Gastroesophageal sphincter (tissue), 4 donors: ENCODE data around the gene KXD1. TPM values are rescaled to one million over a fixed set of nuclear protein-coding genes. Genes with fewer than 3 reads are reported as not detected.
"Not testable (repeated sequence)": the region's sequence is repeated elsewhere in the genome, so short reads cannot be mapped to it uniquely, and the experiment has no call there.

Experiments
- ATAC-seq: fragments of 150-250 bp; one replicate; pipeline ENCODE4 v1.9.1; 2016; ENCODE audit warnings: mild to moderate bottlenecking, moderate library complexity
- H3K27ac ChIP-seq, 4 donors: fragments of 200-600 bp; sonication (generic) in 3 of 4; 1 replicate in 3 of 4; 2 replicates in 1 of 4; pipeline ENCODE4 v1.5.1; 2016 to 2019
- H3K27me3 ChIP-seq: fragments of 200-600 bp; sonication (generic); one replicate; pipeline ENCODE4 v1.5.1; 2019
- H3K36me3 ChIP-seq, 2 donors: fragments of 200-600 bp; sonication (generic); one replicate each; pipeline ENCODE4 v1.5.1; 2019; ENCODE audit warnings: control low read depth in 1 of 2
- H3K4me1 ChIP-seq, 3 donors: fragments of 200-600 bp; sonication (generic); 1 replicate in 2 of 3; 2 replicates in 1 of 3; pipeline ENCODE4 v1.5.1; 2016 to 2019; ENCODE audit warnings: control low read depth in 2 of 3
- H3K4me3 ChIP-seq, 2 donors: fragments of 200-600 bp; sonication (generic); one replicate each; pipeline ENCODE4 v1.5.1; 2019; ENCODE audit warnings: mild to moderate bottlenecking in 1 of 2, moderate library complexity in 1 of 2
- H3K9me3 ChIP-seq, 3 donors: fragments of 200-600 bp; sonication (generic); one replicate each; pipeline ENCODE4 v1.5.1; 2017 to 2019; ENCODE audit warnings: control low read depth in 2 of 3
- EP300 ChIP-seq: sonication (generic); formaldehyde crosslinking; IDR thresholded peaks from one replicate; pipeline ENCODE4 v1.6.1; 2017; ENCODE audit warnings: antibody characterized with exemption, mild to moderate bottlenecking
- POLR2A ChIP-seq, 2 donors: fragments of 450-650 bp; IDR thresholded peaks; one replicate each; pipeline ENCODE4 v1.6.1; 2017; ENCODE audit warnings: antibody characterized with exemption in 2 of 2, mild to moderate bottlenecking in 2 of 2, moderate library complexity in 1 of 2
- POLR2AphosphoS5 ChIP-seq: sonication (generic); formaldehyde crosslinking; IDR thresholded peaks from one replicate; pipeline ENCODE4 v1.6.1; 2017; ENCODE audit warnings: antibody characterized with exemption
- WGBS, 2 donors: methylation state at CpG; one replicate each; pipeline ENCODE4 v1.1.5; 2018; ENCODE audit warnings: low coverage in 1 of 2; 5-methylcytosine and 5-hydroxymethylcytosine counted together
- total RNA-seq, 4 donors: library from RNA; depleted of rRNA; stranded (reverse); fragments of >200 nt; gene quantifications; one replicate each; pipeline ENCODE4 v1.1.0, GENCODE V29; 2016
- TF ChIP-seq, protein P1 (sequence below), 4 experiments: fragments of 200-600 bp in 2 of 4; fragments of 450-650 bp in 2 of 4; sonication (generic) in 1 of 4; IDR thresholded peaks; one replicate each; pipeline ENCODE4 v1.5.1; 2017 to 2019; ENCODE audit warnings: antibody characterized with exemption in 4 of 4, mild to moderate bottlenecking in 2 of 4, moderate library complexity in 2 of 4

KXD1 gene
- total RNA-seq, 4 donors from 2014 or later: 130 to 137 (median 135) TPM

DNA sequence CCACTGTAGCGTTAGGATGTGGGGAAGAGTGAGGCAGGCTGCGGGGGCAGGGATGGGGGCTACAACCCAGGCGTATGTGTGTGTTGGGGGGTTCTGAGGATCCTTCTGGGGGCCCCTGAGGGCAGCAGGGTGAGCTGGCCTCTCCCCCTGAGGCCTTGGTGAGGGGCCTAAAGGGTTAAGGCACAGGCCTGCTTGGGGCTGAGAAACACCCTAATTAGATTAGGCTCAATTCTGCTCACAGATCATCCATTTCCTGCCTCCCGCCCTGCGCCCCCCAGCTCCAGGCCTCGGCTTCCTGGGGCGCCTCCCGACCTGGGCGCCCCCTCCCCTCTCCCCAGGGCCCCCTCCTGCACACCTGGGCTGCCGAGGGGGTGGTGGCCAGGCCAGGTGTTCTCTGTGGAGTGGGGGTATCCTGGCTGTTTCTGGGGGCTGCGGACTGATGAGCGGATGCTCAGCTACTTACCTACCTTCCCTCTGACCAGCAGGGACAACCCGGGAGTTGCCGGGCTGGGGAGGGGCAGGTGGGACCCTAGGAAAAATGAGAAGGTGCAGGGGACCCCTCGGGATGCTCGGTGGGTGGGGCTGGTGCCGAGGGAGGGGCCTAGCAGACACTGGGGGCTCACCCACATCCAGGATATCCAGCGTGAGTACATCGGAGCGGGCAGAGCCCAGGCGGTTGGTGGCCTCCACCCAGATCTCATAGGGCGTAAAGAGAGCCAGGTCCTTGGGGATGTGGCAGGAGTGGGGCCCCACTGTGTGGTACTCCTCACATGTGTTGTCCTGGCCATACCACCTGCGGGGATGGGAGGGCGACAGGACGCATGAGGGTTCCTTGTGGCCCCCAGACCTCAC, 40.4 kb downstream of the KXD1 start:
- ATAC-seq: no peak
- no peak overlapping the region for H3K4me3 ChIP-seq
- WGBS, 2 donors: 20% methylated on average over 4 of the region's 25 CpGs; no CpG with 5 or more reads in 1 of the 2 donors
- H3K27me3 ChIP-seq: peaks cover 49% of the 10 kb centered on the region
- peaks cover 0 to 3% of the 10 kb centered on the region in 2 donors for H3K36me3 ChIP-seq
- no peak overlapping the region for H3K27ac ChIP-seq
- H3K4me1 ChIP-seq: peaks cover 2 to 23% (median 14%) of the 10 kb centered on the region in 3 donors
- H3K9me3 ChIP-seq: no peaks in the 10 kb centered on the region
- no peak for TF ChIP-seq POLR2A (IDR thresholded peaks at IDR 0.05)
- TF ChIP-seq EP300: no peak
- no peak for TF ChIP-seq POLR2AphosphoS5
- TF ChIP-seq, protein P1, sequence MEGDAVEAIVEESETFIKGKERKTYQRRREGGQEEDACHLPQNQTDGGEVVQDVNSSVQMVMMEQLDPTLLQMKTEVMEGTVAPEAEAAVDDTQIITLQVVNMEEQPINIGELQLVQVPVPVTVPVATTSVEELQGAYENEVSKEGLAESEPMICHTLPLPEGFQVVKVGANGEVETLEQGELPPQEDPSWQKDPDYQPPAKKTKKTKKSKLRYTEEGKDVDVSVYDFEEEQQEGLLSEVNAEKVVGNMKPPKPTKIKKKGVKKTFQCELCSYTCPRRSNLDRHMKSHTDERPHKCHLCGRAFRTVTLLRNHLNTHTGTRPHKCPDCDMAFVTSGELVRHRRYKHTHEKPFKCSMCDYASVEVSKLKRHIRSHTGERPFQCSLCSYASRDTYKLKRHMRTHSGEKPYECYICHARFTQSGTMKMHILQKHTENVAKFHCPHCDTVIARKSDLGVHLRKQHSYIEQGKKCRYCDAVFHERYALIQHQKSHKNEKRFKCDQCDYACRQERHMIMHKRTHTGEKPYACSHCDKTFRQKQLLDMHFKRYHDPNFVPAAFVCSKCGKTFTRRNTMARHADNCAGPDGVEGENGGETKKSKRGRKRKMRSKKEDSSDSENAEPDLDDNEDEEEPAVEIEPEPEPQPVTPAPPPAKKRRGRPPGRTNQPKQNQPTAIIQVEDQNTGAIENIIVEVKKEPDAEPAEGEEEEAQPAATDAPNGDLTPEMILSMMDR (IDR thresholded peaks at IDR 0.05): no peak

DNA sequence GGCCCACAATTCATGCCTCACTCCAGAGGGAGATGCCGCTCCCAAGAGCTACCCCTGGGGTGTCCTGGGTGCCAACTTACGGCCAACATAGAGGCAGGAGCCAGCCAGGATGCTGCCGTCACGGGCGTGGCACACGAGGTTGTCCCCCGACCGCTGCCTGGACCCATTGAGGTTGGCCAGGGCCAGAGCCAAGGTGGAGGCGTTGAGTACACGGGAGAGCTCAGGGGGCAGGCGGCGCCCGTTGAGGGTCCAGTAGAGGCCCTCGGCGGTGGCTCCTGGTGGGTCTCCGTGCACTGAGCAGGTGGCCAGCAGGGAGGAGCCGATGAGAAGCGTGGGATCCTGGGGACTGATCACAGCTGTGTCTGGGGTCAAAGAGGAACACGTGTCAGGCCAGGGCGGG, 41.8 kb downstream of the KXD1 start:
- ATAC-seq: no peak
- peaks cover 64% of the 10 kb centered on the region for H3K27me3 ChIP-seq
- no CpG with 5 or more reads among the region's 20 CpGs for WGBS, 2 donors

DNA sequence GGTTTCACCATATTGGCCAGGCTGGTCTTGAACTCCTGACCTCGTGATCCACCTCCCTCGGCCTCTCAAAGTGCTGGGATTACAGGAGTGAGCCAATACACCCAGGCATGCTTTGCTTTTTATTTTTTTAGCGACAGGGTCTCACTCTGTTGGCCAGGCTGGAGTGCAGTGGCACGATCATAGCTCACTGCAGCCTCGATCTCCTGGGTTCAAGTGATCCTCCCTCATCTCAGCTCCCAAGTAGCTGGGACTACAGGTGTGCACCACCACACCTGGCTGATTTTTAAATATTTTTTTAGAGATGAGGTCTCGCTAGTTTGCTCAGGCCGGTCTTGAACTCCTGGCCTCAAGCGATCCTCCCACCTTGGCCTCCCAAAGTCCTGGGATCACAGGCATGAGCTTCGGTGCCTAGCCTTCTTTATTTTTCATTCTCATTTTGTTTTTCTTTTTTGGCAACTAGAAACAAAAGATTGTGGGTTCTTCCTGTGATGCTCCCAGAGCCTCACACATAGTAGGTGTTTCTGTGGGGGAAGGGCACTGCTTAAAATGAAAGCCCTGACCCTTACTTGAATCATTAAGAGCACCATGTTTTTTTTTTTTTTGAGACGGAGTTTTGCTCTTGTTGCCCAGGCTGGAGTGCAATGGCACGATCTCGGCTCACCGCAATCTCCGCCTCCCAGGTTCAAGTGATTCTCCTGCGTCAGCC, 43.2 kb downstream of the KXD1 start:
- H3K27ac ChIP-seq, ATAC-seq, H3K9me3 ChIP-seq, H3K36me3 ChIP-seq, H3K4me3 ChIP-seq: not testable (repeated sequence)
- Histone ChIP-seq H3K4me1 (peaks cover 0 to 23% (median 6%) of the 10 kb centered on the region in 3 donors), H3K27me3 (peaks cover 77% of the 10 kb centered on the region)
- 89 to 92% methylated on average over 6 to 9 of the region's 15 CpGs for WGBS, 2 donors

More for the DNA sequence above, 41.8 kb downstream of the KXD1 start:
- TF ChIP-seq, protein P1 (IDR thresholded peaks at IDR 0.05): no peak
- no peak for TF ChIP-seq POLR2AphosphoS5
- TF ChIP-seq EP300: no peak
- TF ChIP-seq POLR2A (IDR thresholded peaks at IDR 0.05): no peak
- Histone ChIP-seq H3K27ac (no peak overlapping the region), H3K9me3 (no peaks in the 10 kb centered on the region), H3K4me3 (no peak overlapping the region), H3K4me1 (peaks cover 2 to 23% (median 13%) of the 10 kb centered on the region in 3 donors), H3K36me3 (peaks cover 0 to 3% of the 10 kb centered on the region in 2 donors)

DNA sequence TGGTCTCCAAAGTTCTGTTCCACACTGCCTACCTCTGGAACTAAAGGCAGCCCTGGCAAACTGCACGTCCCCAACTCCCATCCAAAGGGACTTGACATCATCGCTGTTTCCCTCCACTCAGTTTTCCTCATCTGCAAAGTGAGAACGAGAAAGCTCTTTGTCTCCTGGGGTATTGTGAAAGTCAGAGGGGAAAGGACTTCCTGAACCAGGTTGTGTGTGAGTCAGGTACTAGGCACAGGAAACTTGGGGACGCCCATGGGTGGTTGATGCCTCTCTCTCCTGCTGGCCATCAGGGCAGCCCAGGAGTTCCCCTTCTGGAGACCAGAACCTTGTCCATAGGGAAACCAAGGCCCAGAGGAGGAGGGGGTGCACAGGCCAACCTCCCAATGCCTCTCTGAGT, 44.2 kb downstream of the KXD1 start:
- H3K36me3 ChIP-seq: peaks cover 0 to 3% of the 10 kb centered on the region in 2 donors
- 80 to 87% methylated on average over 2 to 3 of the region's 4 CpGs for WGBS, 2 donors
- H3K4me3 ChIP-seq: no peak overlapping the region
- H3K27ac ChIP-seq: no peak overlapping the region
- no peak for ATAC-seq
- H3K27me3 ChIP-seq: peaks cover 84% of the 10 kb centered on the region
- no peaks in the 10 kb centered on the region for H3K9me3 ChIP-seq
- peaks cover 0 to 30% (median 12%) of the 10 kb centered on the region in 3 donors for H3K4me1 ChIP-seq
- TF ChIP-seq, protein P1 (IDR thresholded peaks at IDR 0.05): no peak
- TF ChIP-seq POLR2AphosphoS5: no peak
- no peak for TF ChIP-seq POLR2A (IDR thresholded peaks at IDR 0.05)
- TF ChIP-seq EP300: no peak

DNA sequence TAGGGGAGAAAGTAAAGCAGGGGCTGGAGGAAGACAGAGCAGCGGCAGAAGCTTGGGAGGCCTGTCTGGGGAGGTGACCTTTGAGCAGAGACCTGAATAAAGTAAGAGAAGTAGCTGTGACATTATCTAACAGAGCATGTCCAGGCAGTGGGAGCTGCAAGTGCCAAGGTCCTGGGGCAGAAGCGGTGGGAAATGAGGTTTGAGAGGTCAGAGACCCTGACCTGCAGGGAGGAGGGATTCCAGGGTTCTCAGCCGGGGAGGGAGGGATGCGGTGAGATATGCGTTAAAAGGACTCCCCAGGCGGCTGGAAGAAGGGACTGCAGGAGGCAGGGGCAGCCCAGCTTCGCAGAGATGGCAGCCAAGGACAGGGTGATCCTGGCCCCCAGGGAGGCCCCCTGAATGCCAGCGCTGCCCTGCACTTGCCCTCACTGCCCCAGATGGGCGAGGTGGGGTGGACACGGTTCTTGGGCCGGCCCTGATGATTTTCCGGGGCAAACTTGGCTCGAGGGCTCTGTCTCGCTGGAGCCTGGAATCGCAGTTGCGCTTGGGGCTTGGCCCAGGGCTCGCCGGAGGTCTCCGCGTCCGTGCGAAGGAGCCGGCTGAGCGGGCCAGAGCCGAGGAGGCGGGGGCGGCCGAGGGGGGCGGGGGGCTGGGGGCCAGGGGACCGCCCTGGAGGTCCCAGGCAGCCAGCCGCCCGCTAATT, 45.7 kb downstream of the KXD1 start:
- Histone ChIP-seq H3K4me1 (peaks cover 0 to 43% (median 24%) of the 10 kb centered on the region in 3 donors), H3K4me3 (peak overlapping the region in 1 of 2 donors; percentile 25), H3K9me3 (no peaks in the 10 kb centered on the region), H3K36me3 (peaks cover 0 to 3% of the 10 kb centered on the region in 2 donors), H3K27me3 (peaks cover 90% of the 10 kb centered on the region), H3K27ac (peak overlapping the region in 1 of 4 donors; percentile 30)
- ATAC-seq: no peak
- WGBS, 2 donors: 44 to 70% methylated on average over 3 to 7 of the region's 32 CpGs
- TF ChIP-seq, protein P1 (IDR thresholded peaks at IDR 0.05): peak in 1 of 4 experiments; percentile 30
- TF ChIP-seq POLR2AphosphoS5: no peak
